Stimulated activated CD8-positive, alpha-beta memory T cell treated with anti-CD3 and anti-CD28 coated beads, Interleukin-7, amount 100 ng/mL, for 1 hour (primary cell): Measurements from ENCODE around the gene EPSTI1.

ENCODE experiments used
- DNase-seq, 2 donors: peaks; one replicate each; pipeline ENCODE4 v3.0.0-alpha.2; 2020; ENCODE audit warnings: low read depth in 2 of 2

Gene EPSTI1

GRCh38 chr13:42971691-42972347 lies 20.2 kb downstream of the EPSTI1 start:
- no peak for DNase-seq

GRCh38 chr13:42970824-42971690 lies 21.0 kb downstream of the EPSTI1 start:
- no peak for DNase-seq

- DNase-seq, result peak; percentile 54 to 70
These were observed 22.4 kb downstream of the EPSTI1 start for GRCh38 chr13:42969565-42970172.

- DNase-seq, result no peak
These were observed 23.1 kb downstream of the EPSTI1 start for GRCh38 chr13:42968906-42969305.

GRCh38 chr13:42967660-42968059 lies 24.4 kb downstream of the EPSTI1 start:
- no peak for DNase-seq

- no peak for DNase-seq
These were observed 26.8 kb downstream of the EPSTI1 start for GRCh38 chr13:42965281-42965680.

GRCh38 chr13:42964761-42965161 lies 27.3 kb downstream of the EPSTI1 start:
- no peak for DNase-seq

- no peak for DNase-seq
These were observed 32.4 kb downstream of the EPSTI1 start for GRCh38 chr13:42959615-42960014.

- DNase-seq, result no peak
These were observed 34.2 kb downstream of the EPSTI1 start for GRCh38 chr13:42957881-42958280.

GRCh38 chr13:42950181-42950580 lies 41.9 kb downstream of the EPSTI1 start:
- DNase-seq, result no peak

- DNase-seq, result no peak
These were observed 44.1 kb downstream of the EPSTI1 start for GRCh38 chr13:42947925-42948324.

GRCh38 chr13:42946927-42947326 lies 45.1 kb downstream of the EPSTI1 start:
- no peak for DNase-seq

- no peak for DNase-seq
These were observed 62.0 kb downstream of the EPSTI1 start for GRCh38 chr13:42929886-42930535.

GRCh38 chr13:42926555-42926954 lies 65.5 kb downstream of the EPSTI1 start:
- no peak for DNase-seq

- DNase-seq, result no peak
These were observed 66.0 kb downstream of the EPSTI1 start for GRCh38 chr13:42926043-42926442.

GRCh38 chr13:42925626-42926025 lies 66.4 kb downstream of the EPSTI1 start:
- DNase-seq, result no peak

- DNase-seq, result no peak
These were observed 67.7 kb downstream of the EPSTI1 start for GRCh38 chr13:42924344-42924743.

GRCh38 chr13:42907745-42908144 lies 84.3 kb downstream of the EPSTI1 start:
- DNase-seq, result no peak

- DNase-seq, result no peak
These were observed 85.8 kb downstream of the EPSTI1 start for GRCh38 chr13:42906257-42906656.

GRCh38 chr13:42905579-42905978 lies 86.5 kb downstream of the EPSTI1 start:
- DNase-seq, result no peak

- no peak for DNase-seq
These were observed 92.8 kb downstream of the EPSTI1 start for GRCh38 chr13:42899266-42899665.

GRCh38 chr13:42895776-42896175 lies 96.3 kb downstream of the EPSTI1 start:
- DNase-seq, result no peak
